B cell (primary cell): ENCODE data around the gene CEBPZOS. TPM values are rescaled to one million over a fixed set of nuclear protein-coding genes. Genes with fewer than 3 reads are reported as not detected.

Experiments used
- ATAC-seq: fragments of 200-7000 bp; cut with Tn5 transposase; one replicate; pipeline ENCODE4 v1.10.0; 2021; ENCODE audit warnings: low read depth, mild to moderate bottlenecking, moderate number of reproducible peaks, moderate library complexity
- CTCF ChIA-PET: fragments of 350-600 bp; sonication (Branson Sonifier 250); formaldehyde crosslinking; loops from one replicate; lab custom pipeline; 2021; ENCODE audit warnings: antibody characterized with exemption, inconsistent platforms; lab: Charles Lee
- POLR2A ChIA-PET: fragments of 350-600 bp; sonication (Branson Sonifier 250); formaldehyde crosslinking; loops from one replicate; lab custom pipeline; 2021; ENCODE audit warnings: antibody characterized with exemption; lab: Charles Lee
- DNase-seq: peaks from one replicate; pipeline ENCODE4 v3.0.0; 2013
- H2AFZ ChIP-seq: 2 replicates; pipeline ENCODE4 v1.6.1; 2012; ENCODE audit warnings: mild to moderate bottlenecking, low read depth, low read length; ENCODE audit not compliant: insufficient read depth, poor library complexity, severe bottlenecking
- H3K27ac ChIP-seq, 2 donors: 1 replicate in 1 of 2; 2 replicates in 1 of 2; pipeline ENCODE4 v1.5.1; 2012 to 2013; ENCODE audit warnings: low read length in 2 of 2, mild to moderate bottlenecking in 2 of 2, moderate library complexity in 1 of 2
- H3K27me3 ChIP-seq, 4 experiments: fragments of 200-600 bp in 1 of 4; sonication (generic) in 1 of 4; replicated peaks in 1 of 4; 1 replicate in 2 of 4; 2 replicates in 2 of 4; pipeline versions ENCODE4 v1.6.1 to v1.7.0; 2013 to 2016; ENCODE audit warnings: low read length in 3 of 4, mild to moderate bottlenecking in 2 of 4, mixed read lengths in 1 of 4, moderate library complexity in 1 of 4; ENCODE audit not compliant: insufficient read depth in 4 of 4, control insufficient read depth in 3 of 4; ENCODE audit errors: control extremely low read depth in 1 of 4
- H3K36me3 ChIP-seq, 2 experiments: replicated peaks in 1 of 2; 1 replicate in 1 of 2; 2 replicates in 1 of 2; pipeline versions ENCODE4 v1.6.1 to v1.7.1; 2013; ENCODE audit warnings: low read length in 1 of 2; ENCODE audit not compliant: insufficient read depth in 2 of 2, control insufficient read depth in 1 of 2; ENCODE audit errors: control extremely low read depth in 1 of 2, extremely low read depth in 1 of 2
- H3K4me1 ChIP-seq, 2 donors: fragments of 200-600 bp in 1 of 2; sonication (generic) in 1 of 2; 1 replicate in 1 of 2; 2 replicates in 1 of 2; pipeline versions ENCODE4 v1.5.1 to v1.6.1; 2013 to 2017; ENCODE audit warnings: low read length in 2 of 2; ENCODE audit not compliant: control insufficient read depth in 2 of 2, insufficient read depth in 2 of 2
- H3K4me2 ChIP-seq: replicated peaks from 2 replicates; pipeline ENCODE3; 2012; ENCODE audit warnings: mild to moderate bottlenecking, low read depth, low read length; ENCODE audit not compliant: poor library complexity, severe bottlenecking
- H3K4me3 ChIP-seq, 5 experiments: fragments of 200-600 bp in 1 of 5; sonication (generic) in 1 of 5; 1 replicate in 3 of 5; 2 replicates in 2 of 5; pipeline versions ENCODE4 v1.5.1 to v1.7.0; 2011 to 2016; ENCODE audit warnings: low read length in 4 of 5, mild to moderate bottlenecking in 4 of 5, low read depth in 2 of 5, control low read depth in 1 of 5, moderate library complexity in 1 of 5; ENCODE audit not compliant: insufficient read depth in 1 of 5; ENCODE audit errors: control extremely low read depth in 1 of 5, extremely low read depth in 1 of 5
- H3K79me2 ChIP-seq: fragments of 200-600 bp; sonication (generic); one replicate; pipeline ENCODE4 v1.6.0; 2016; ENCODE audit warnings: low read length; ENCODE audit not compliant: control insufficient read depth, insufficient read depth
- H3K9ac ChIP-seq: fragments of 200-600 bp; sonication (generic); 2 replicates; pipeline ENCODE4 v1.6.1; 2017; ENCODE audit warnings: mild to moderate bottlenecking, low read length, moderate library complexity
- H3K9me3 ChIP-seq, 3 donors: one replicate each; pipeline versions ENCODE4 v1.6.1 to v1.7.1; 2013; ENCODE audit warnings: low read length in 2 of 3; ENCODE audit not compliant: control insufficient read depth in 2 of 3, insufficient read depth in 1 of 3; ENCODE audit errors: control extremely low read depth in 1 of 3
- H4K20me1 ChIP-seq: 2 replicates; pipeline ENCODE4 v1.6.0; 2012; ENCODE audit warnings: mild to moderate bottlenecking, low read length; ENCODE audit not compliant: insufficient read depth, control insufficient read depth, poor library complexity, severe bottlenecking
- H3K27ac Mint-ChIP-seq: one replicate; pipeline ENCODE4 v1.8.0; 2021; ENCODE audit warnings: mixed read lengths
- H3K27me3 Mint-ChIP-seq: one replicate; pipeline ENCODE4 v1.8.0; 2021; ENCODE audit warnings: mixed read lengths
- H3K4me1 Mint-ChIP-seq: one replicate; pipeline ENCODE4 v1.8.0; 2021; ENCODE audit warnings: mixed read lengths
- H3K4me3 Mint-ChIP-seq: one replicate; pipeline ENCODE4 v1.8.0; 2021; ENCODE audit warnings: mixed read lengths
- H3K9me3 Mint-ChIP-seq: one replicate; pipeline ENCODE4 v1.8.0; 2022; ENCODE audit warnings: mixed read lengths; ENCODE audit not compliant: insufficient read depth
- EZH2 ChIP-seq: IDR thresholded peaks from 2 replicates; pipeline ENCODE4 v1.6.1; 2012; ENCODE audit warnings: borderline replicate concordance, low read depth, mild to moderate bottlenecking, moderate library complexity, low read length; ENCODE audit not compliant: insufficient read depth, poor library complexity, severe bottlenecking
- WGBS: methylation state at CpG from one replicate; pipeline ENCODE4 v1.1.5; 2013; ENCODE audit warnings: missing lambda C conversion rate; ENCODE audit not compliant: insufficient coverage; 5-methylcytosine and 5-hydroxymethylcytosine counted together
- intact Hi-C: fragments of 100-400 bp; cut with micrococcal nuclease; formaldehyde crosslinking; loops from one replicate; pipeline ENCODE4 v1.10.0; 2022
- polyA plus RNA-seq: library from polyadenylated mRNA; depleted of rRNA; stranded (reverse); fragments of >200 nt; gene quantifications from 2 replicates; pipeline ENCODE4 v1.2.3, GENCODE V29; 2012
- total RNA-seq, 2 donors: library from RNA; stranded (reverse); fragments of 120-200 nt in 1 of 2; gene quantifications; 1 replicate in 1 of 2; 2 replicates in 1 of 2; pipeline versions ENCODE4 v1.2.3 to v1.2.4, GENCODE V29; 2013 to 2022
- TF ChIP-seq, protein P1 (sequence below): fragments of 200-600 bp; IDR thresholded peaks from one replicate; pipeline ENCODE4 v1.8.0; 2022; ENCODE audit warnings: antibody characterized with exemption, mild to moderate bottlenecking

CEBPZOS gene
- total and polyA plus RNA-seq, 2 donors (not counting 1 experiment from before 2014, with no cell fraction given) = 17.6 to 36.7 TPM

DNA sequence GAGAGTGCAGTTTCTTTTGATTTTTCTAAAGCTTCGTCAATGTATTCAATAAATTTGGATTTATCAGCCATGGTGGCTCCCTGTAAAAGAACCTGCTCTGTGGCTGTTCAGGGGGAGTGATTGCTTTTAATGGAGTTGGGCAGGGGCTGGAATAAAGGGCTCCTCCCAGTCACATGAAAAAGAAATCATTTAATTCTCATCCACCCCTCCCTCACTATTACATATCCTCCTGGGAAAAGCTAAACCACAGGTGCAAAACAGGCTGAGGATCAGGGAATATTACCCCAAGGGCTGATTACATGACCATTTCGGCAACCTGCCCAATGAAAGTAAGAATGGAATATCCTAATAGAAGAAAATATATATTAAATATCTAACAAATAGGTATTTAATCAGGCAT, 7.7 kb upstream of the CEBPZOS start, which contains the start of gene SULT6B1:
TSS of gene SULT6B1 (minus strand) at position 101 of the 400 bp plus-strand sequence. CDS start at position 71, 30 bp downstream.
- no peaks in the 10 kb centered on the region for H3K9me3 ChIP-seq
- peaks cover 0 to 2% (median 0%) of the 10 kb centered on the region in 4 experiments for H3K27me3 ChIP-seq
- H3K9me3 Mint-ChIP-seq = no peaks in the 10 kb centered on the region
- H3K36me3 ChIP-seq = no peaks in the 10 kb centered on the region
- no peak within 1 kb of the TSS for H3K9ac ChIP-seq
- intact Hi-C loops = no loop called here
- H2AFZ ChIP-seq = no peak within 1 kb of the TSS
- TF ChIP-seq, protein P1, sequence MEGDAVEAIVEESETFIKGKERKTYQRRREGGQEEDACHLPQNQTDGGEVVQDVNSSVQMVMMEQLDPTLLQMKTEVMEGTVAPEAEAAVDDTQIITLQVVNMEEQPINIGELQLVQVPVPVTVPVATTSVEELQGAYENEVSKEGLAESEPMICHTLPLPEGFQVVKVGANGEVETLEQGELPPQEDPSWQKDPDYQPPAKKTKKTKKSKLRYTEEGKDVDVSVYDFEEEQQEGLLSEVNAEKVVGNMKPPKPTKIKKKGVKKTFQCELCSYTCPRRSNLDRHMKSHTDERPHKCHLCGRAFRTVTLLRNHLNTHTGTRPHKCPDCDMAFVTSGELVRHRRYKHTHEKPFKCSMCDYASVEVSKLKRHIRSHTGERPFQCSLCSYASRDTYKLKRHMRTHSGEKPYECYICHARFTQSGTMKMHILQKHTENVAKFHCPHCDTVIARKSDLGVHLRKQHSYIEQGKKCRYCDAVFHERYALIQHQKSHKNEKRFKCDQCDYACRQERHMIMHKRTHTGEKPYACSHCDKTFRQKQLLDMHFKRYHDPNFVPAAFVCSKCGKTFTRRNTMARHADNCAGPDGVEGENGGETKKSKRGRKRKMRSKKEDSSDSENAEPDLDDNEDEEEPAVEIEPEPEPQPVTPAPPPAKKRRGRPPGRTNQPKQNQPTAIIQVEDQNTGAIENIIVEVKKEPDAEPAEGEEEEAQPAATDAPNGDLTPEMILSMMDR = no peak
- ATAC-seq (no peak), DNase-seq (no peak)
- H3K79me2 ChIP-seq = no peaks in the 10 kb centered on the region
- no peak within 1 kb of the TSS for H3K27ac Mint-ChIP-seq
- no peak within 1 kb of the TSS for H3K4me2 ChIP-seq
- H3K4me1 Mint-ChIP-seq = no peaks in the 10 kb centered on the region
- WGBS = 100% methylated on average over 1 of the region's 2 CpGs
- H3K27ac ChIP-seq = no peak within 1 kb of the TSS
- H3K4me3 ChIP-seq = no peak within 1 kb of the TSS
- H3K4me1 ChIP-seq = no peaks in the 10 kb centered on the region
- peaks cover 9% of the 10 kb centered on the region for H3K27me3 Mint-ChIP-seq
- no peak within 1 kb of the TSS for H3K4me3 Mint-ChIP-seq
- ChIA-PET POLR2A (no interaction called here), CTCF (no interaction called here)
- H4K20me1 ChIP-seq = no peaks in the 10 kb centered on the region

DNA sequence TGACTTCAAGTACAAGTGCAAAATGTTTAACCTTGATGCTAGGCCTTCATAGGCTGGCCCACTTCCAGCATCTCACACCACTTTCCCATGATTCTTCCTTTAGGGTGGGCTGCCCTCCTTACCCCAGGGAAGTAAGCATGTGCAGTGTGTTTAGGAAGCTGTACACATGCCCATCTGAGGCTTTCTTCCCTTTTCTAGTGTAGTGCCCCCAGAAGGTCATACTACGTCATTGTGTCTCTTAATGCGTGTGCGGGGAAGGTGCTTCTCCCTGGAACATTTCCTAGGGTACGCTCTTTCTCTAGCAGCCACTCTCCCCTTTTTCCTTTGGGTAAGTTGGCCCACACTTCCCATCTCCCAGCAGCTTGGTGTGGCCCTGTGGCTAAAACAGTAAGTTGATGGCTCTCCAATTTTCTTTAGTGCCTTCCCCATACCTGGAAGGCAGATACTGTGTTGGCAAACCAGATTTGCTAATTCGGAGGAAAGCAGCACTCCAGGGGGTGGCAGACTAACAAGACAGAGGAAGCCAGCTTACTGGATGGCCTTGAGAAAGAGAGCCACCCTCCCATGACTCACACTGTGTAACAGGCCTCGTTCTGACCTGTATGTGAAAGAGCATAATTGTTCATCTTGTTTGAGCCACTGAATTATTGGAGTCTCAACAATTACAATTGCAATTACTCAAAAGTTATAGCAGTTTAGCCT, 6.7 kb upstream of the CEBPZOS start:
- H3K27me3 Mint-ChIP-seq = peaks cover 9% of the 10 kb centered on the region
- no peaks in the 10 kb centered on the region for H3K9me3 ChIP-seq
- H3K9ac ChIP-seq = no peak overlapping the region
- H3K4me3 ChIP-seq = no peak overlapping the region
- H3K4me1 Mint-ChIP-seq = no peaks in the 10 kb centered on the region
- H2AFZ ChIP-seq = no peak overlapping the region
- no peak for DNase-seq
- intact Hi-C loops = no loop called here
- no peak overlapping the region for H3K27ac ChIP-seq
- ATAC-seq = no peak
- no peaks in the 10 kb centered on the region for H4K20me1 ChIP-seq
- H3K9me3 Mint-ChIP-seq = no peaks in the 10 kb centered on the region
- H3K4me1 ChIP-seq = no peaks in the 10 kb centered on the region
- H3K27me3 ChIP-seq = peaks cover 0 to 2% (median 0%) of the 10 kb centered on the region in 4 experiments
- no peak overlapping the region for H3K27ac Mint-ChIP-seq
- CTCF ChIA-PET = interaction anchor here (1.2 kb wide), 1 partner anchor 21 kb away, joined by 4 read pairs; no protein-coding TSS in a partner anchor
- no peak overlapping the region for H3K4me2 ChIP-seq
- WGBS = 93% methylated on average over 3 of the region's 6 CpGs
- no peaks in the 10 kb centered on the region for H3K36me3 ChIP-seq
- no peak for TF ChIP-seq EZH2
- TF ChIP-seq, protein P1 = no peak
- no peak overlapping the region for H3K4me3 Mint-ChIP-seq
- POLR2A ChIA-PET = no interaction called here
- no peaks in the 10 kb centered on the region for H3K79me2 ChIP-seq
